HEK293T (cell line): ENCODE results near the gene SVOP.
"Not testable (repeated sequence)": the region's sequence is repeated elsewhere in the genome, so short reads cannot be mapped to it uniquely, and the experiment has no call there.

Experiments
- CTCF ChIA-PET: fragments of 350-600 bp; formaldehyde crosslinking; extraction: SDS; loops from one replicate; lab custom pipeline; 2021; ENCODE audit warnings: antibody characterized with exemption, inconsistent platforms; lab: Yijun Ruan, JAX
- POLR2A ChIA-PET: fragments of 350-600 bp; formaldehyde crosslinking; extraction: SDS; loops from one replicate; lab custom pipeline; 2020; ENCODE audit warnings: antibody characterized with exemption, inconsistent platforms; lab: Yijun Ruan, JAX
- DNase-seq: peaks from one replicate; pipeline ENCODE4 v3.0.0; 2012; ENCODE audit warnings: mixed read lengths; ENCODE audit errors: extremely low spot score
- ARNT ChIP-seq: fragments of 450-650 bp; IDR thresholded peaks from 2 replicates; pipeline ENCODE4 v1.6.1; 2017; ENCODE audit warnings: mild to moderate bottlenecking
- BHLHE40 ChIP-seq: fragments of 450-650 bp; IDR thresholded peaks from 2 replicates; pipeline ENCODE4 v1.6.1; 2016; ENCODE audit warnings: mild to moderate bottlenecking, moderate library complexity, borderline replicate concordance
- CTBP1 ChIP-seq: fragments of 450-650 bp; IDR thresholded peaks from 2 replicates; pipeline ENCODE4 v1.6.1; 2016; ENCODE audit warnings: borderline replicate concordance
- ELF4 ChIP-seq: fragments of 450-650 bp; IDR thresholded peaks from 2 replicates; pipeline ENCODE4 v1.6.1; 2017; ENCODE audit warnings: antibody characterized with exemption
- FOXA1 ChIP-seq: fragments of 450-650 bp; IDR thresholded peaks from 2 replicates; pipeline ENCODE4 v1.6.1; 2016; ENCODE audit warnings: mild to moderate bottlenecking
- FOXK2 ChIP-seq: fragments of 450-650 bp; IDR thresholded peaks from 2 replicates; pipeline ENCODE4 v1.6.1; 2016; ENCODE audit warnings: mild to moderate bottlenecking
- FOXM1 ChIP-seq: fragments of 450-650 bp; IDR thresholded peaks from 2 replicates; pipeline ENCODE4 v1.6.1; 2017; ENCODE audit warnings: mild to moderate bottlenecking, borderline replicate concordance
- HDGF ChIP-seq: fragments of 450-650 bp; IDR thresholded peaks from 2 replicates; pipeline ENCODE4 v1.6.1; 2017; ENCODE audit warnings: antibody characterized with exemption, borderline replicate concordance
- L3MBTL2 ChIP-seq: fragments of 450-650 bp; conservative IDR thresholded peaks from 2 replicates; pipeline ENCODE4 v1.6.1; 2016; ENCODE audit warnings: mild to moderate bottlenecking
- LEF1 ChIP-seq: fragments of 450-650 bp; IDR thresholded peaks from 2 replicates; pipeline ENCODE4 v1.6.1; 2017; ENCODE audit warnings: mild to moderate bottlenecking, borderline replicate concordance
- NFRKB ChIP-seq: fragments of 450-650 bp; IDR thresholded peaks from 2 replicates; pipeline ENCODE4 v1.6.1; 2016; ENCODE audit warnings: mild to moderate bottlenecking, moderate library complexity
- SP1 ChIP-seq: fragments of 450-650 bp; IDR thresholded peaks from 2 replicates; pipeline ENCODE4 v1.6.1; 2017
- SUZ12 ChIP-seq: fragments of 450-650 bp; IDR thresholded peaks from 2 replicates; pipeline ENCODE4 v1.6.1; 2016; ENCODE audit warnings: mild to moderate bottlenecking
- TARDBP ChIP-seq: fragments of 450-650 bp; IDR thresholded peaks from 2 replicates; pipeline ENCODE4 v1.6.1; 2016
- ZNF384 ChIP-seq: fragments of 450-650 bp; IDR thresholded peaks from 2 replicates; pipeline ENCODE4 v1.6.1; 2016
- TF ChIP-seq, protein P1 (sequence below): fragments of 450-650 bp; IDR thresholded peaks from 2 replicates; pipeline ENCODE4 v1.6.1; 2016

SVOP gene

DNA sequence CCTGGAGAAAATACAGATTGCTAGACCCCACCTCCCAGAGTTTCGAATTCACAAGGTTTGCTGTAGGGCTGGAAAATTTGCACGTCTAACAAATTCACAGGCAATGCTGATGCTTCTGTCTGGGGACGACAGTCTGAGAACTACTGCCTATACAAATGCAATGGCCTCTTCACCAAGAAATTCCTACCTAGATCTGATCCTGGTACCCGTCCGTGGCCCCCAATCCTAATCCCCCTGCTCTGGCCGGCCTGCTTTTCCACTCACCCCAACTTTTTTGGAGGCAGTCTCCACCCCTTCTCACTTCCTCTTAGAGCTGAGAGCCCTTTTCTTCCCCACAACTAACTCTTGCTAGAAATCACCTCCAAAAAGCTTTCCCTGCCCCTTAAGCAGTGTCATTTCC lies 160.4 kb downstream of the SVOP start:
- DNase-seq = no peak
- TF ChIP-seq, protein P1, sequence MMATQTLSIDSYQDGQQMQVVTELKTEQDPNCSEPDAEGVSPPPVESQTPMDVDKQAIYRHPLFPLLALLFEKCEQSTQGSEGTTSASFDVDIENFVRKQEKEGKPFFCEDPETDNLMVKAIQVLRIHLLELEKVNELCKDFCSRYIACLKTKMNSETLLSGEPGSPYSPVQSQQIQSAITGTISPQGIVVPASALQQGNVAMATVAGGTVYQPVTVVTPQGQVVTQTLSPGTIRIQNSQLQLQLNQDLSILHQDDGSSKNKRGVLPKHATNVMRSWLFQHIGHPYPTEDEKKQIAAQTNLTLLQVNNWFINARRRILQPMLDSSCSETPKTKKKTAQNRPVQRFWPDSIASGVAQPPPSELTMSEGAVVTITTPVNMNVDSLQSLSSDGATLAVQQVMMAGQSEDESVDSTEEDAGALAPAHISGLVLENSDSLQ = no peak
- TF ChIP-seq BHLHE40 = no peak
- TF ChIP-seq SP1 = no peak
- TF ChIP-seq FOXA1 = no peak
- TF ChIP-seq HDGF = no peak
- TF ChIP-seq NFRKB = no peak
- no peak for TF ChIP-seq FOXK2
- TF ChIP-seq FOXM1 = no peak
- ChIA-PET POLR2A (no interaction called here), CTCF (no interaction called here)

DNA sequence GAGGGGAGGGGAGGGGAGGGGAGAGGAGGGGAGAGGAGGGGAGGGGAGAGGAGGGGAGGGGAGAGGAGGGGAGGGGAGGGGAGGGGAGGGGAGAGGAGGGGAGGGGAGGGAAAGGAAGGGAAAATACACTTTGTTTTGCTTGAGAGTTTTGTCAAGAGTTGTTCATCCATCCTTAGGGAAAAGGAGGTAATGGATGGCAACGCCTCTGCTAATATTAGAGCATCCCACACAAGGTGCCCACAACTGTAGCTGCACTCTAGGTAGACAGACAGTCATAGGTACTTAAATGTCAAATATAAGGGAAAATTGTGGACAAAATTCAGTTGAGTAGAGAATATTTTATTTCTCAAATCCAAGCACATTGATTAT lies 161.0 kb downstream of the SVOP start:
- POLR2A ChIA-PET = no interaction called here
- no peak for DNase-seq
- TF ChIP-seq TARDBP (no peak), ZNF384 (no peak), ARNT (no peak), LEF1 (no peak), FOXA1 (no peak), BHLHE40 (no peak), NFRKB (no peak), SP1 (no peak)
- TF ChIP-seq, protein P1 = no peak
- CTCF ChIA-PET = no interaction called here

DNA sequence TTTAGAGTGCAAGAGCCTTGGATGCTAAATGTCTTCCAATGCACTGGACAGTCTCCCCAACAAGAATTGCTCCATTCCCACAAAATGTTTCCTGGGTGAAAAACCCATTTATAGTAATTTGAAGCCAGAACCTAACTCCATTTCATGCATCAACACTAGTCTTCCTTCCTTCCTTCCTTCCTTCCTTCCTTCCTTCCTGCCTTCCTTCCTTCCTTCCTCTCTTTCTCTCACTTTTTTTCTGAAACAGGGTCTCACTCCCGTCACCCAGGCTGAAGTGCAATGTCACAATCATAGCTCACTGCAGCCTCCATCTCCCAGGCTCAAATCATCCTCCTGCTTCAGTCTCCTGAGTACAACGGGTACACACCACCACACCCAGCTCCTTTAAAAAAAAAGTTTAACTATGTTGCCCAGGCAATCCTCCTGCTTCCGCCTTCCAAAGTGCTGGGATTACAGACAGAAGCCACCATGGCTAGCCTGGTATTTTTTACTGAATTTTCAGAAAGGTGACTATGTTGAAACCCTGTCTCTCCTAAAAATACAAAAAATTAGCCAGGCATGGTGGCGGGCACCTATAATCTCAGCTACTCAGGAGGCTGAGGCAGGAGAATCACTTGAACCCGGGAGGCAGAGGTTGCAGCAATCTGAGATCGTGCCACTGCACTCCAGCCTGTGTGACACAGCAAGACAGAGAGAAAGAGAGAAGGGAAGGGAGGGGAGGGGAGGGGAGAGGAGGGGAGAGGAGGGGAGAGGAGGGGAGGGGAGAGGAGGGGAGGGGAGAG lies 161.5 kb downstream of the SVOP start:
- DNase-seq, CTCF ChIA-PET, POLR2A ChIA-PET: not testable (repeated sequence)

DNA sequence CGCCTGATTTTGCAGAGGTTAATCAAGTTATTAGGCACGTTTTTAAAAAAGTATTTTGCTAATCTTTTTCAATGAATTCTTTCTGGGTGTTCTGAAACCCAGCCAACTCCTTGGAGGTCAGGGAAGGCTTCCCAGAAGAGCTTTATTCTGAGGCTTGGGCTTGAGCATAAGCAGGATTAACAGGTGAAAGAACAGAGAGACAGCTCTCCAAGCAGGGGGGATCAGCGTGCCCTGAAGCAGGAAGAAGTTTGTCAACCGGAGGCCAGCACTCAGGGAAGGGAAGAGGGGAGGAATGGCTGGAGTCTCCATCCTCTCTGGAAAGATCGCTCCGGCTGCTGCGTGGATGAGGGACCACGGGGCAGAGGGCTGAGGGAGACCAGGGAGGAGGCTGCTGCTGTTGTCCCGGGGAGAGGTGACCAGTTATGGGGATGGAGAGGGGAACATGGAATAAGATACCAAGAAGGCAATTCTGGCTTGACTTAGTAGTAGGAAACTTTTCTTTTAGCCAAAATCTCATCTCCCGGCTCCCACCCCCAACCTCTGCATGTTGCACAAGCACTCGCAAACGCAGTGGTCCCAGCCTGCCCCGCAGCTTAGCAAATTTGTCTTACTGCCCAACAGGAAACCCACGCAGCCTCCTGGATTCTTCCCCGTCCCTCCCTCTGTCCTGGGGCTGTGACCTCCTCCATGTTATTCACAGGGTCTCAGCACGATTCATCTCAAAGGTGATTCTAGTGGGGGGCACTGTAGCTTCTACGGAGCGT lies 162.4 kb downstream of the SVOP start:
- POLR2A ChIA-PET = interaction anchor here (0.6 to 1.0 kb wide), 3 partner anchors 26 to 234 kb away, joined by 3 read pairs; no protein-coding TSS in a partner anchor
- DNase-seq = no peak
- TF ChIP-seq FOXM1 = no peak
- TF ChIP-seq CTBP1 = no peak
- TF ChIP-seq ELF4 = no peak
- TF ChIP-seq LEF1 = no peak
- no peak for TF ChIP-seq HDGF
- TF ChIP-seq FOXA1 = no peak
- TF ChIP-seq TARDBP = no peak
- no peak for TF ChIP-seq FOXK2
- no peak for TF ChIP-seq NFRKB
- no peak for TF ChIP-seq ARNT
- TF ChIP-seq SP1 = no peak
- TF ChIP-seq, protein P1 = no peak
- no peak for TF ChIP-seq ZNF384
- TF ChIP-seq L3MBTL2 = no peak
- no peak for TF ChIP-seq SUZ12
- TF ChIP-seq BHLHE40 = no peak
- CTCF ChIA-PET = interaction anchor here (0.5 kb wide), 1 partner anchor 570 kb away, joined by 3 read pairs; no protein-coding TSS in a partner anchor
